HG03442 (cell line): Measurements from ENCODE around the gene DNAAF1.
"Not testable (repeated sequence)": the region's sequence is repeated elsewhere in the genome, so short reads cannot be mapped to it uniquely, and the experiment has no call there.

Experiments used
- ATAC-seq: cut with Tn5 transposase; IDR thresholded peaks from one replicate; pipeline ENCODE4 v1.9.1; 2021; ENCODE audit warnings: mild to moderate bottlenecking, moderate library complexity; ENCODE audit not compliant: unreplicated experiment

DNAAF1 gene

GRCh38 chr16:84144859-84145639 lies at the start of gene DNAAF1, which contains the start of gene HSDL1:
DNAAF1 (plus strand) TSS chr16:84145308; CDS start chr16:84145441, 133 bp downstream.
HSDL1 (minus strand) TSS chr16:84145177; CDS start chr16:84131321, 13,856 bp downstream.
- ATAC-seq = peak; percentile 77

- no peak for ATAC-seq
Measured at GRCh38 chr16:84095466-84095865, 49.6 kb upstream of the DNAAF1 start.

- ATAC-seq = no peak
Measured at GRCh38 chr16:84096447-84097005, 48.6 kb upstream of the DNAAF1 start.

GRCh38 chr16:84098939-84099338 lies 46.2 kb upstream of the DNAAF1 start:
- ATAC-seq = no peak

GRCh38 chr16:84103678-84104077 lies 41.4 kb upstream of the DNAAF1 start:
- no peak for ATAC-seq

GRCh38 chr16:84104231-84104630 lies 40.9 kb upstream of the DNAAF1 start:
- no peak for ATAC-seq

GRCh38 chr16:84105301-84105815 lies 39.8 kb upstream of the DNAAF1 start:
- ATAC-seq = no peak

- ATAC-seq = no peak
Measured at GRCh38 chr16:84105948-84106740, 39.0 kb upstream of the DNAAF1 start.

GRCh38 chr16:84107921-84108320 lies 37.2 kb upstream of the DNAAF1 start:
- no peak for ATAC-seq

GRCh38 chr16:84109598-84110335 lies 35.3 kb upstream of the DNAAF1 start:
- ATAC-seq = no peak

GRCh38 chr16:84110527-84110926 lies 34.6 kb upstream of the DNAAF1 start:
- ATAC-seq = no peak

GRCh38 chr16:84111525-84111924 lies 33.6 kb upstream of the DNAAF1 start:
- no peak for ATAC-seq

- not testable (repeated sequence) for ATAC-seq
Measured at GRCh38 chr16:84111949-84112348, 33.2 kb upstream of the DNAAF1 start.

- ATAC-seq = peak; percentile 32
Measured at GRCh38 chr16:84115919-84116719, 29.0 kb upstream of the DNAAF1 start.

- ATAC-seq = peak; percentile 90
Measured at GRCh38 chr16:84116720-84117493, 28.2 kb upstream of the DNAAF1 start, which contains the start of gene MBTPS1. MBTPS1 (minus strand) TSS chr16:84116942; CDS start chr16:84101783, 15,159 bp downstream.

GRCh38 chr16:84117494-84117843 lies 27.6 kb upstream of the DNAAF1 start:
- no peak for ATAC-seq

- ATAC-seq = not testable (repeated sequence)
Measured at GRCh38 chr16:84118315-84118714, 26.8 kb upstream of the DNAAF1 start.

- no peak for ATAC-seq
Measured at GRCh38 chr16:84119368-84119767, 25.7 kb upstream of the DNAAF1 start.

- no peak for ATAC-seq
Measured at GRCh38 chr16:84120023-84120422, 25.1 kb upstream of the DNAAF1 start.
